ENCODE measurements around the gene SPATA31D3. TPM values are rescaled to one million over a fixed set of nuclear protein-coding genes. Genes with fewer than 3 reads are reported as not detected.
"Not testable (repeated sequence)": the region's sequence is repeated elsewhere in the genome, so short reads cannot be mapped to it uniquely, and the experiment has no call there.

The SPATA31D3 gene
- total RNA-seq, 3 donors from 2014 or later = not detected

GRCh38 chr9:81953096-81953495, 9.8 kb downstream of the SPATA31D3 start:
- H3K27me3 Mint-ChIP-seq (ENCODE audit: low read depth) = no peaks in the 10 kb centered on the region
- H3K4me3 Mint-ChIP-seq = no peak overlapping the region
- no peak for ATAC-seq
- no peaks in the 10 kb centered on the region for H3K4me1 Mint-ChIP-seq (ENCODE audit: low read depth)
- no peaks in the 10 kb centered on the region for H3K36me3 Mint-ChIP-seq (ENCODE audit: insufficient read depth)
- H3K9me3 Mint-ChIP-seq = peaks cover 24% of the 10 kb centered on the region
- no peak for DNase-seq

GRCh38 chr9:81955625-81956024, 12.3 kb downstream of the SPATA31D3 start:
- no peak for DNase-seq
- no peak overlapping the region for H3K4me3 Mint-ChIP-seq
- no peak for ATAC-seq
- H3K27me3 Mint-ChIP-seq (ENCODE audit: low read depth) = no peaks in the 10 kb centered on the region
- peaks cover 24% of the 10 kb centered on the region for H3K9me3 Mint-ChIP-seq
- H3K4me1 Mint-ChIP-seq (ENCODE audit: low read depth) = no peaks in the 10 kb centered on the region
- H3K36me3 Mint-ChIP-seq (ENCODE audit: insufficient read depth) = no peaks in the 10 kb centered on the region

- ATAC-seq (no peak), DNase-seq (no peak)
- Mint-ChIP-seq H3K4me1 (ENCODE audit: low read depth) (no peaks in the 10 kb centered on the region), H3K4me3 (no peak overlapping the region), H3K9me3 (no peaks in the 10 kb centered on the region), H3K36me3 (ENCODE audit: insufficient read depth) (no peaks in the 10 kb centered on the region), H3K27me3 (ENCODE audit: low read depth) (no peaks in the 10 kb centered on the region)
Observed at GRCh38 chr9:81964218-81965171, 21.2 kb downstream of the SPATA31D3 start.

- no peaks in the 10 kb centered on the region for H3K36me3 Mint-ChIP-seq (ENCODE audit: insufficient read depth)
- H3K4me1 Mint-ChIP-seq (ENCODE audit: low read depth) = no peaks in the 10 kb centered on the region
- DNase-seq = no peak
- H3K27me3 Mint-ChIP-seq (ENCODE audit: low read depth) = no peaks in the 10 kb centered on the region
- ATAC-seq = no peak
- H3K4me3 Mint-ChIP-seq = no peak overlapping the region
- no peaks in the 10 kb centered on the region for H3K9me3 Mint-ChIP-seq
Observed at GRCh38 chr9:81968026-81968425, 24.7 kb downstream of the SPATA31D3 start.

- H3K27me3 Mint-ChIP-seq (ENCODE audit: low read depth) = no peaks in the 10 kb centered on the region
- H3K4me1 Mint-ChIP-seq (ENCODE audit: low read depth) = no peaks in the 10 kb centered on the region
- no peak overlapping the region for H3K4me3 Mint-ChIP-seq
- no peaks in the 10 kb centered on the region for H3K36me3 Mint-ChIP-seq (ENCODE audit: insufficient read depth)
- no peak for DNase-seq
- no peak for ATAC-seq
- H3K9me3 Mint-ChIP-seq = peaks cover 7% of the 10 kb centered on the region
Observed at GRCh38 chr9:81969971-81970370, 26.7 kb downstream of the SPATA31D3 start.

GRCh38 chr9:81971727-81972126, 28.4 kb downstream of the SPATA31D3 start:
- Mint-ChIP-seq H3K9me3 (peaks cover 10% of the 10 kb centered on the region), H3K36me3 (ENCODE audit: insufficient read depth) (no peaks in the 10 kb centered on the region), H3K4me1 (ENCODE audit: low read depth) (no peaks in the 10 kb centered on the region), H3K4me3 (no peak overlapping the region), H3K27me3 (ENCODE audit: low read depth) (no peaks in the 10 kb centered on the region)
- no peak for ATAC-seq
- DNase-seq = no peak

GRCh38 chr9:81974764-81975163, 31.5 kb downstream of the SPATA31D3 start:
- no peaks in the 10 kb centered on the region for H3K27me3 Mint-ChIP-seq (ENCODE audit: low read depth)
- no peak for ATAC-seq
- no peak overlapping the region for H3K4me3 Mint-ChIP-seq
- no peaks in the 10 kb centered on the region for H3K36me3 Mint-ChIP-seq (ENCODE audit: insufficient read depth)
- peaks cover 10% of the 10 kb centered on the region for H3K9me3 Mint-ChIP-seq
- no peaks in the 10 kb centered on the region for H3K4me1 Mint-ChIP-seq (ENCODE audit: low read depth)
- no peak for DNase-seq

GRCh38 chr9:81976351-81976750, 33.1 kb downstream of the SPATA31D3 start:
- Mint-ChIP-seq H3K9me3 (peaks cover 10% of the 10 kb centered on the region), H3K36me3 (ENCODE audit: insufficient read depth) (no peaks in the 10 kb centered on the region), H3K4me1 (ENCODE audit: low read depth) (no peaks in the 10 kb centered on the region), H3K27me3 (ENCODE audit: low read depth) (no peaks in the 10 kb centered on the region), H3K4me3 (no peak overlapping the region)
- no peak for DNase-seq
- ATAC-seq = no peak

GRCh38 chr9:81979196-81979595, 35.9 kb downstream of the SPATA31D3 start:
- ATAC-seq (no peak), DNase-seq (no peak)
- H3K27me3 Mint-ChIP-seq (ENCODE audit: low read depth) = no peaks in the 10 kb centered on the region
- peaks cover 10% of the 10 kb centered on the region for H3K9me3 Mint-ChIP-seq
- no peaks in the 10 kb centered on the region for H3K36me3 Mint-ChIP-seq (ENCODE audit: insufficient read depth)
- H3K4me3 Mint-ChIP-seq = no peak overlapping the region
- H3K4me1 Mint-ChIP-seq (ENCODE audit: low read depth) = no peaks in the 10 kb centered on the region

- no peak for ATAC-seq
- Mint-ChIP-seq H3K27me3 (ENCODE audit: low read depth) (no peaks in the 10 kb centered on the region), H3K36me3 (ENCODE audit: insufficient read depth) (no peaks in the 10 kb centered on the region), H3K4me1 (ENCODE audit: low read depth) (no peaks in the 10 kb centered on the region), H3K4me3 (no peak overlapping the region), H3K9me3 (peaks cover 4% of the 10 kb centered on the region)
- DNase-seq = no peak
Observed at GRCh38 chr9:81980568-81980967, 37.3 kb downstream of the SPATA31D3 start.

- no peaks in the 10 kb centered on the region for H3K9me3 Mint-ChIP-seq
- H3K4me1 Mint-ChIP-seq (ENCODE audit: low read depth) = no peaks in the 10 kb centered on the region
- no peak for DNase-seq
- ATAC-seq = no peak
- H3K27me3 Mint-ChIP-seq (ENCODE audit: low read depth) = no peaks in the 10 kb centered on the region
- H3K36me3 Mint-ChIP-seq (ENCODE audit: insufficient read depth) = no peaks in the 10 kb centered on the region
- H3K4me3 Mint-ChIP-seq = no peak overlapping the region
Observed at GRCh38 chr9:81981883-81982282, 38.6 kb downstream of the SPATA31D3 start.

GRCh38 chr9:81984928-81985327, 41.6 kb downstream of the SPATA31D3 start:
- no peak for ATAC-seq

GRCh38 chr9:81986051-81986450, 42.8 kb downstream of the SPATA31D3 start:
- H3K4me3 Mint-ChIP-seq = no peak overlapping the region
- H3K36me3 Mint-ChIP-seq (ENCODE audit: insufficient read depth) = no peaks in the 10 kb centered on the region
- H3K9me3 Mint-ChIP-seq = peaks cover under 1% of the 10 kb centered on the region
- H3K27me3 Mint-ChIP-seq (ENCODE audit: low read depth) = no peaks in the 10 kb centered on the region
- DNase-seq = no peak
- no peaks in the 10 kb centered on the region for H3K4me1 Mint-ChIP-seq (ENCODE audit: low read depth)
- no peak for ATAC-seq

More at GRCh38 chr9:81984928-81985327, 41.6 kb downstream of the SPATA31D3 start:
- no peak for DNase-seq
- Mint-ChIP-seq H3K36me3 (ENCODE audit: insufficient read depth) (no peaks in the 10 kb centered on the region), H3K27me3 (ENCODE audit: low read depth) (no peaks in the 10 kb centered on the region), H3K4me1 (ENCODE audit: low read depth) (no peaks in the 10 kb centered on the region), H3K9me3 (no peaks in the 10 kb centered on the region), H3K4me3 (no peak overlapping the region)

- not testable (repeated sequence) for H3K9me3 Mint-ChIP-seq, ATAC-seq
Observed at GRCh38 chr9:81988472-81988871, 45.2 kb downstream of the SPATA31D3 start, which contains the start of gene SPATA31D1. Gene SPATA31D1 (plus strand): TSS chr9:81988772. CDS start chr9:81988819, 47 bp downstream.

GRCh38 chr9:81989700-81990099, 46.4 kb downstream of the SPATA31D3 start:
- Mint-ChIP-seq H3K27me3 (ENCODE audit: low read depth) (peaks cover 2% of the 10 kb centered on the region), H3K4me3 (no peak overlapping the region), H3K36me3 (ENCODE audit: insufficient read depth) (no peaks in the 10 kb centered on the region), H3K9me3 (peaks cover 7% of the 10 kb centered on the region), H3K4me1 (ENCODE audit: low read depth) (no peaks in the 10 kb centered on the region)
- ATAC-seq (no peak), DNase-seq (no peak)

More at GRCh38 chr9:81988472-81988871, 45.2 kb downstream of the SPATA31D3 start, which contains the start of gene SPATA31D1:
- H3K4me1 Mint-ChIP-seq (ENCODE audit: low read depth); H3K27me3 Mint-ChIP-seq (ENCODE audit: low read depth); H3K4me3 Mint-ChIP-seq; DNase-seq; H3K36me3 Mint-ChIP-seq (ENCODE audit: insufficient read depth): not testable (repeated sequence)

Data from activated T-cell treated with anti-CD3 and anti-CD28 coated beads, Interleukin-2, amount 50 U/mL, for 4 hours (primary cell).